Activated CD8-positive, alpha-beta memory T cell treated with anti-CD3 and anti-CD28 coated beads, Interleukin-2, amount 10 ng/mL, durations not matched to agents 7 days and 5 days (primary cell): ENCODE results near the gene CFAP43. TPM values are rescaled to one million over a fixed set of nuclear protein-coding genes. Genes with fewer than 3 reads are reported as not detected.
"Not testable (repeated sequence)": the region's sequence is repeated elsewhere in the genome, so short reads cannot be mapped to it uniquely, and the experiment has no call there.

ENCODE experiments used
- ATAC-seq: fragments of 150-1000 bp; cut with Tn5 transposase; one replicate; pipeline ENCODE4 v1.10.0; 2021; ENCODE audit warnings: moderate library complexity
- CTCF ChIA-PET: fragments of 350-600 bp; sonication (Branson Sonifier 250); formaldehyde crosslinking; loops from one replicate; lab custom pipeline; 2021; ENCODE audit warnings: antibody characterized with exemption; lab: Charles Lee
- DNase-seq: peaks from one replicate; pipeline ENCODE4 v3.0.0-alpha.2; 2020
- H3K27ac Mint-ChIP-seq: one replicate; pipeline ENCODE4 v1.8.0; 2021; ENCODE audit warnings: mild to moderate bottlenecking, mixed read lengths
- H3K27me3 Mint-ChIP-seq: one replicate; pipeline ENCODE4 v1.8.0; 2021; ENCODE audit warnings: mixed read lengths
- H3K36me3 Mint-ChIP-seq: one replicate; pipeline ENCODE4 v1.8.0; 2021; ENCODE audit warnings: mild to moderate bottlenecking, mixed read lengths
- H3K4me1 Mint-ChIP-seq: one replicate; pipeline ENCODE4 v1.8.0; 2021; ENCODE audit warnings: mixed read lengths
- H3K4me3 Mint-ChIP-seq: one replicate; pipeline ENCODE4 v1.8.0; 2021; ENCODE audit warnings: mild to moderate bottlenecking, moderate library complexity, mixed read lengths
- H3K9me3 Mint-ChIP-seq: one replicate; pipeline ENCODE4 v1.8.0; 2022; ENCODE audit warnings: low read depth, mixed read lengths
- total RNA-seq, 2 experiments: library from RNA; stranded (reverse); gene quantifications; one replicate each; pipeline ENCODE4 v1.2.3, GENCODE V29; 2021

CFAP43 gene
- total RNA-seq, 2 experiments from 2014 or later: not detected

GRCh38 chr10:104197364-104197763 is 34.8 kb downstream of the CFAP43 start:
- CTCF ChIA-PET: no interaction called here
- no peak overlapping the region for H3K27ac Mint-ChIP-seq
- no peak for DNase-seq
- H3K4me1 Mint-ChIP-seq: no peaks in the 10 kb centered on the region
- H3K36me3 Mint-ChIP-seq: no peaks in the 10 kb centered on the region
- peaks cover 38% of the 10 kb centered on the region for H3K27me3 Mint-ChIP-seq
- no peak overlapping the region for H3K4me3 Mint-ChIP-seq
- no peaks in the 10 kb centered on the region for H3K9me3 Mint-ChIP-seq
- no peak for ATAC-seq

- Mint-ChIP-seq H3K27ac (no peak overlapping the region), H3K4me3 (no peak overlapping the region), H3K36me3 (no peaks in the 10 kb centered on the region), H3K4me1 (no peaks in the 10 kb centered on the region), H3K27me3 (peaks cover 36% of the 10 kb centered on the region), H3K9me3 (no peaks in the 10 kb centered on the region)
- no peak for ATAC-seq
- DNase-seq: no peak
- CTCF ChIA-PET: no interaction called here
These were observed 36.5 kb downstream of the CFAP43 start for GRCh38 chr10:104195706-104196105.

DNA sequence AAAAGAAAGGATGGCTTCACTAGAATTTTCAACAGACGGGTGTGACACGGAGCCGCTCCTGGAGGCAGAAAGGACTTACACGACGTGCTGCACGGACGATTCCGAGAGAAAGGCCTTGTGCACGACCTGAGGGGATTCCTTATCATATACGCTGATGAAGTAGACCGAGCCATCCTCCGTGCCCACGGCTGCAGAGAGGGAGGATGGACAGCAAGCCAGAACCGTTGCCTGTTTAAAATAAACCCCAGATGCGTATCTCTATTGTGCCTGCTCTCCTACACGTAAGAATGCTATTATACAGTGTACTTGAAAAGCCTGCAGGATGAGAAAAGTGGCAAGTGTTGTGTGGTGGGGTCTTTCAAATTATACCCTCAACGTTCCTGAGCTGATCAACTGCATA is 38.4 kb downstream of the CFAP43 start:
- no peaks in the 10 kb centered on the region for H3K9me3 Mint-ChIP-seq
- ATAC-seq (no peak), DNase-seq (no peak)
- peaks cover 44% of the 10 kb centered on the region for H3K27me3 Mint-ChIP-seq
- CTCF ChIA-PET: no interaction called here
- H3K27ac Mint-ChIP-seq: no peak overlapping the region
- no peaks in the 10 kb centered on the region for H3K4me1 Mint-ChIP-seq
- no peak overlapping the region for H3K4me3 Mint-ChIP-seq
- H3K36me3 Mint-ChIP-seq: no peaks in the 10 kb centered on the region

- H3K27me3 Mint-ChIP-seq: peaks cover 34% of the 10 kb centered on the region
- no peaks in the 10 kb centered on the region for H3K9me3 Mint-ChIP-seq
- no peak overlapping the region for H3K4me3 Mint-ChIP-seq
- no peak for ATAC-seq
- CTCF ChIA-PET: no interaction called here
- H3K27ac Mint-ChIP-seq: no peak overlapping the region
- no peaks in the 10 kb centered on the region for H3K36me3 Mint-ChIP-seq
- DNase-seq: no peak
- H3K4me1 Mint-ChIP-seq: no peaks in the 10 kb centered on the region
These were observed 41.5 kb downstream of the CFAP43 start for GRCh38 chr10:104190695-104191094.

DNA sequence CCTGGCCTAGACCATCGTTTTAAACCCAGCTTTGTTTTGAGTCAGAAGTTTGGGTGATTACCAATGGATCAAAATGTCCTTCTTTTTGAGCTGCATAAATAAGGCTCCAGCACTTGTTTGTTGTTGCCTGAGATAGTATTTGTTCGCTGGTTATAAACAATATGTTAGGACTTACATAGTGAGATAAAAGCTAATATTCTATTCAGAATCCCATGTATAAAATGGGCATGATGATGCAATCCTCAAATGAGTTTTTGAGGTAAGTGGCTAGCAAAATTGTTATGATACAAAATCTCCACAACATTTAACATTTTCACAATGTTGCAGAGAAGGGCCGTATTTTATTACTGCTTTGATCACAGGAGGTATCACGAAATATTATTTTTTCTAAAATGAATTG is 48.5 kb downstream of the CFAP43 start:
- no peaks in the 10 kb centered on the region for H3K4me1 Mint-ChIP-seq
- no peak for DNase-seq
- CTCF ChIA-PET: no interaction called here

GRCh38 chr10:104174136-104174535 is 58.0 kb downstream of the CFAP43 start:
- DNase-seq, H3K36me3 Mint-ChIP-seq, H3K4me3 Mint-ChIP-seq, H3K27ac Mint-ChIP-seq, CTCF ChIA-PET, ATAC-seq, H3K4me1 Mint-ChIP-seq: not testable (repeated sequence)
- peaks cover 26% of the 10 kb centered on the region for H3K27me3 Mint-ChIP-seq
- peaks cover 15% of the 10 kb centered on the region for H3K9me3 Mint-ChIP-seq

More for the DNA sequence above, 48.5 kb downstream of the CFAP43 start:
- no peak for ATAC-seq
- Mint-ChIP-seq H3K27me3 (peaks cover 13% of the 10 kb centered on the region), H3K9me3 (no peaks in the 10 kb centered on the region), H3K27ac (no peak overlapping the region), H3K4me3 (no peak overlapping the region), H3K36me3 (no peaks in the 10 kb centered on the region)

DNA sequence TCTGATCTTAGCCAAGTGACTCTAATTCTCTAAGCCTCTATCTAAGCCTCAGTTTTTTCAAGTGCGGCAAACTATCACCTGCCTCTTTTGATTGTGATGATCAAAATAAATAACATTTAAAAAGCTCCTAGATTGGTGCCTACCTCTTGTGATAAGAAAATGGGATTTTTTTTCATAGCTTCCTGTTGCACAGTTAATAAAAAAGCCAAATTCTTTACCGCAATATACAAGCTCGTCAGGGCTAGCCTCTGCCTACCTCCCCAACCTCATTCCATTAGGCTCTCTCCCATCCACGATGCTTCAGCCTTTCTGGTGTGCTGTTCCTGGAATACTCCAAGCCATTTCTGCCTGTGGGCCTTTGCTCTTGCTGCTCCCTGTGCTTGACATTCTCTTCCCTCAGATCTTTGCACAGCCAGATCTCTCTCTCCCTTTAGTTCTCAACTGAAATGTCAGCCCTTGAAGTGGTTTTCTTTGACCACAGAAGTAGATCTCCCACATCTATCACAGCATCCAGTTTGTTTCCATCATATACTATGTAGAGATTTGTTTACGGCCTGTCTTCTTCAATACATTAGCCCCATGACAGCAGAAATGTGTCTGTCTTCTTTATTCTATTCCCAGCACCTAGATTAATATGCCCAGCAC is 61.4 kb downstream of the CFAP43 start:
- DNase-seq: no peak
- Mint-ChIP-seq H3K27me3 (peaks cover 38% of the 10 kb centered on the region), H3K4me3 (no peak overlapping the region), H3K27ac (no peak overlapping the region), H3K4me1 (peaks cover 3% of the 10 kb centered on the region), H3K9me3 (peaks cover 12% of the 10 kb centered on the region), H3K36me3 (no peaks in the 10 kb centered on the region)
- CTCF ChIA-PET: no interaction called here
- no peak for ATAC-seq

- peaks cover 45% of the 10 kb centered on the region for H3K27me3 Mint-ChIP-seq
- no peak for DNase-seq
- CTCF ChIA-PET: no interaction called here
- peaks cover 6% of the 10 kb centered on the region for H3K36me3 Mint-ChIP-seq
- H3K9me3 Mint-ChIP-seq: peaks cover 7% of the 10 kb centered on the region
- H3K4me1 Mint-ChIP-seq: no peaks in the 10 kb centered on the region
- no peak for ATAC-seq
- no peak overlapping the region for H3K27ac Mint-ChIP-seq
- no peak overlapping the region for H3K4me3 Mint-ChIP-seq
These were observed 76.6 kb downstream of the CFAP43 start for GRCh38 chr10:104155591-104155990.

DNA sequence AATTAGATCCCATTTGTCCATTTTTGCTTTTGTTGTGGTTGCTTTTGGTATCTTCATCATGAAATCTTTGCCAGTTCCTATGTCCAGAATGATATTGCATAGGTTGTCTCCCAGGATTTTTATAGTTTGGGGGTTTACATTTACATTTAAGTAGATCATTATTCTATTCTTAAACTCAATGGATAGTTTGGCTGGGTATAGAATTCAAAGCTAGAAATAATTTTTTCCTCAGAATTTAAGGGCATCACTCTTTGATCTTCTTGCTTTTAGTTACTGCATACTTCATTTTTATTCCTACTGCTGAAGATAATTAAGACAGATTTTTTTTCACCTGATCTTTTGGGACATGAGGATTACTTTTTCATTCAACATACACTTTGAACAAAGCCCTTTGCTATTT is 80.4 kb downstream of the CFAP43 start:
- no peak for DNase-seq
- peaks cover 6% of the 10 kb centered on the region for H3K36me3 Mint-ChIP-seq
- ATAC-seq: no peak
- H3K9me3 Mint-ChIP-seq: peaks cover 7% of the 10 kb centered on the region
- CTCF ChIA-PET: interaction anchor here (0.8 kb wide), 1 partner anchor 30 kb away, joined by 3 read pairs; the partner anchor contains the start of gene SFR1
- H3K4me3 Mint-ChIP-seq: no peak overlapping the region
- H3K27me3 Mint-ChIP-seq: peaks cover 43% of the 10 kb centered on the region
- no peaks in the 10 kb centered on the region for H3K4me1 Mint-ChIP-seq
- no peak overlapping the region for H3K27ac Mint-ChIP-seq

DNA sequence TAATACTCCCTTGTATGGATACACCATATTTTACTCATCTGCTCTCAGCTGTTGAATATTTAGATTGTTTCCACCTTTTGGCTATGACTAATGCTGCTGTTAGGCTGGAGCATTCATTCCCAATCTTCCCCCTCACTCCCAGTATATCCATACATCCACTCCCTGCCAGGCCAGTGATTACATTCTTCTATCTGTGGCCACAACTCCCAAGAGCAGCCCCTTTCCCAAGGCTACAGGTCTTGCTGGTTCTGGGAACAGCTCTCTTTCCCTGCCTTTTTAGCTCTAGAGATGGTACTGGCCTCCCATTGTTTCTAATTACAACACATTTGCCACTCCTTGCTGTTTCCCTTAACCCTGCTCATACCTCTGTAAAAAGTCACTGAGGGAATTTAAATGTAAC is 82.0 kb downstream of the CFAP43 start:
- no peak for ATAC-seq
- Mint-ChIP-seq H3K36me3 (peaks cover 6% of the 10 kb centered on the region), H3K4me1 (no peaks in the 10 kb centered on the region), H3K4me3 (no peak overlapping the region), H3K9me3 (peaks cover 7% of the 10 kb centered on the region), H3K27me3 (peaks cover 42% of the 10 kb centered on the region), H3K27ac (no peak overlapping the region)
- DNase-seq: no peak
- CTCF ChIA-PET: no interaction called here

DNA sequence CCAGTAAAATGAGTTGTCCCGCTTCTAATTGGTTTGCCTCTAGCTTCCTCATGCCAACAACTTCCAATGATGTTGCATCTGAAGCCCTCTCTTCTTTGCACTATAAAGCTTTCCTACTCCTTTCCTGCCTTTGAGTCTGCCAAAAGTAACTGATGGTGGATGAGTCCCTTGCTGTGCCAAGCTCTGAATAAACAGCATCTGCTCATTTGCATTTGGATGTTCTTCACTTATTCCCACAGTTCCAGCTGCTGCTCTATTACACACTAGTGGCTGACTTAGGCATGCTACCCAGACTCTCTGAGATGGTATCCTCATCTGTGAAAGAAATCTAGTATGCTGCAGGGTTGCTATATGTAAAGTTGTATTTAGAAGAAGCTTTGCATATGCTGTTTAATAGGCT is 85.3 kb downstream of the CFAP43 start:
- no peak for DNase-seq
- no peak overlapping the region for H3K27ac Mint-ChIP-seq
- H3K27me3 Mint-ChIP-seq: peaks cover 46% of the 10 kb centered on the region
- no peaks in the 10 kb centered on the region for H3K4me1 Mint-ChIP-seq
- CTCF ChIA-PET: interaction anchor here (1.5 kb wide), 1 partner anchor 8 kb away, joined by 7 read pairs; no protein-coding TSS in a partner anchor
- no peak for ATAC-seq
- peaks cover 2% of the 10 kb centered on the region for H3K9me3 Mint-ChIP-seq
- no peak overlapping the region for H3K4me3 Mint-ChIP-seq
- peaks cover 2% of the 10 kb centered on the region for H3K36me3 Mint-ChIP-seq

DNA sequence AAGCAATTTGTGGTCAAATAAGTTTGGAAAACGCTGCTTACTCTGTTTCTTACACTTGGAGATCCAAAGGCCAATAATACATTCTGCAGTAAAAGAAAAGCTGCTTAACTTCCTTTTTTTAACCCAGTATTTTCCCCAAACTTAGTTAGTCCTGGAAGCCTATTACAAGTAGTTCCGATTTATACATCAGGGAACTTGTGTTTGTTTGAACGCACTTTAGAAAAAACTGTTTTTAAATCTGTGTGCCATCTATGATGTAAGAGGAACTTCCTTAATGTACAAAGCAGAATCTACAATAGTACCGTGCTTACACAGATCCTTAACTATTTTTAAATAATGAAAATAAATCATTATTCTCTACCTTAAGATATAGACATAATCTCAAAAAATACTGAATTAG is 87.2 kb downstream of the CFAP43 start:
- no peak for DNase-seq
- H3K27me3 Mint-ChIP-seq: peaks cover 45% of the 10 kb centered on the region
- no peaks in the 10 kb centered on the region for H3K4me1 Mint-ChIP-seq
- no peak overlapping the region for H3K4me3 Mint-ChIP-seq
- H3K27ac Mint-ChIP-seq: no peak overlapping the region
- no peaks in the 10 kb centered on the region for H3K36me3 Mint-ChIP-seq
- CTCF ChIA-PET: no interaction called here
- no peaks in the 10 kb centered on the region for H3K9me3 Mint-ChIP-seq
- ATAC-seq: no peak

- no peak for DNase-seq
- Mint-ChIP-seq H3K4me1 (no peaks in the 10 kb centered on the region), H3K4me3 (no peak overlapping the region), H3K27me3 (peaks cover 45% of the 10 kb centered on the region), H3K9me3 (no peaks in the 10 kb centered on the region), H3K27ac (no peak overlapping the region), H3K36me3 (no peaks in the 10 kb centered on the region)
- CTCF ChIA-PET: no interaction called here
- ATAC-seq: no peak
These were observed 88.3 kb downstream of the CFAP43 start for GRCh38 chr10:104143829-104144228.

DNA sequence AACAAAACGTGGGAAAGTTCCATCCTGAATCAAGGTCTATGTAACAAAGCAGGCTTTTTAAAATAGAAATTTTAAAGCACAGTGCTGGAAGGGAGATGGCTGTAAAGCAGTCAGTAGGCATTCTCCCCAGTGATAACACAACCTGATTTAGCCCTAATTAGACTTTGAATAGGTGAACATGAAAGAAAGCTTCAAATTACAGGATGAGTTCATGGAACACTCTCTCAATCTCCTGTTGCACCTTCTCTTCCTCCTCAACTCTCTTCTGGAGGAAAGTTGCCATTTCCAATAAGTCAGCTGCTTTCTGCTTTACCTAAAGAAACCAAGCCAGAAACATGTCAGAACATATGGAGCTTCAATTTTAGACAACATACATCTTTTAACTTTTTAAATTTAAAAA is 90.1 kb downstream of the CFAP43 start:
- Mint-ChIP-seq H3K4me1 (no peaks in the 10 kb centered on the region), H3K36me3 (no peaks in the 10 kb centered on the region), H3K27ac (no peak overlapping the region), H3K9me3 (no peaks in the 10 kb centered on the region), H3K27me3 (peaks cover 52% of the 10 kb centered on the region), H3K4me3 (no peak overlapping the region)
- CTCF ChIA-PET: interaction anchor here (2.0 kb wide), 1 partner anchor 15 kb away, joined by 5 read pairs; no protein-coding TSS in a partner anchor
- DNase-seq (no peak), ATAC-seq (no peak)
